NCI-H2029 treated with DMSO at 0.1 percent for 48 hours (cell line): Measurements from ENCODE around the gene GDF10.

ENCODE experiments used
- DNase-seq: peaks from one replicate; lab custom pipeline; 2025; lab: John Stamatoyannopoulos, UW

GDF10 gene

DNA sequence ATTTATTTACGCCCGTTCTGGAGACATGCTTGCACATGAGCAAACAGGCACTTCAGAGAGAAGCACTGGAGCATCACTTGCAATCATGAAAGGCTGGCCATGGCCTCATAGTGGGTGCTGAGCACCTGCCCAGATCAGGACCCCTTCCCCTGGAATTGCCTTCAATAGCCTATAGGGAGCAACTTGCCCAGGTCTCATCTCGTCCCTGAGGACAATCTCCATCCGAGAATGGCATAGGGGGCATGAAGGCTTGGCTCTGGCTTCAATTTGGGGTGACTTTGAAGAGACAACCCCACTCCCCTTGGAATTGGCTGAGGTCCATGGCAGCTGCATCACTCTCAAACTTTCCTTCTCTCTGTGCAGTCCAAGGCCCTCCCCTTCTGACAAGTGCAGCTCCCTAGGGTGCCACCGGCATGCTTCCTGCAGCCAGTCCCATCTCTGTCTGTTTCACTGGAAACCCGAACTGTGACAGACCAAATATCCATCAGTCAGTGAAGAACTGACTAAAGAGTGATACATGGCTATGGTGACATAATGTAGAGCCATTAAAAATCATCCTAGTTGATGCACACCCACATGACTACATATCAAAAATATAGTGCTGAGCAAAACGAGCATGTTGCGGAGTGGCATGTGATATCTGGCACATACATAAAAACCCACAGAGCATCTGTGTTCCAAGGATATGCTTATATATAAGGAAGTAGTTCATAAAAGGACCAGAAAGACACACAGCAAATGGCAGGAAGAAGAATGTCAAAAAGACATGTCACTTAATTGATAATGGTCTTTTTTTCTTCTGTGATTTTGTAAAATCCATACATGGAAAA lies 34.7 kb downstream of the GDF10 start:
- no peak for DNase-seq

DNA sequence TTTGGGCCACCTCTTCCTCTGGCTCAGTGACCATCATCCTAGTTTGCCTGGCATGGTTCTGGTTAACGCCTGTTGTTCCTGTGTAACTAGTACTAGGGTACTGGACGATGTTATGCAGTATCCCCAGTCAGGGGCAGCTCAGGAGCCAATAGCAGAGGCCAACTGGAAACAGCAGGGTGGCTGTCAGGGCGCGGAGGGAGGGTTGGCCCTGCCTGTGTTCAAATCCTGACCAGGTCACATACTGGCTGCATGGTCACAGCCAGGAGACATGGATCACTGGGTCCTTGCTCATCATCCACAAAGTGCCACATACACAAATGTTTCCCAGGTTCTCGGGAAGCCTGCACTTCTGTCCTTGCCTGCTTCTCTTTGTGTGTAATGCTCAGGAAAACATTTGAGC lies 35.9 kb downstream of the GDF10 start:
- no peak for DNase-seq

DNA sequence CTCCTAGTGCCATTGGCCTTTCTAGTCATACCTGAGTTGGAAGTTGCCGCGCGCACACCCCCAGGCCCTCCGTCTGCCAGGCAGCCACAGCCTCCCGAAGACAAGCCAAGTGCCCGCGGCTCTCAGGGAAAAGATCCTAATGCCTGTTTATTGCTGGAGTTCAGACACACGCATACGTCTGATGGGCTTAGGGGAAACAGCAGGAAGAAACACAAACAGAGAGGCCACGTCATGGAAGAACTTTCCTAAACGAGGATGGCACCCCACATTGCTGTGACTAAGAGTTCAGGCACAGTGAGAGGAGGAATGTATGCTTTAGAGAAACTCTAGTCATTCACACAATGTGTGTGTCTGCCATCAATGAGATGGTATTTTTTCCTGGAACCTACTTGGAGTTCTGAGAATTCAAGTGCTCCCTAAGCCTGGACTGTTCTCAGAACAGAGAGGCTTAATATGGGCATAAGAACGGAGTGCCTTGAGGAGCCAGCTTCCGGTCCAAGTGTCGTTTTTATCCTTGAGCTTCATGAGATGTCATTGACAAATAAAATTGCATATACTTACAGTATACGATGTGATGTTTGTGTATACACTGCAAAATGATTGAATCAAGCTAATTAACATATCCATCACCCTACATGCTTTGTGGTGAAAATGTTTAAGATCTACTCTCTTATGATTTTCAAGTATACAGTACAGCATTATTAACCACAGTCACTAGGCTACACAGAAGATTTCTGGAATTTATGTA lies 36.6 kb downstream of the GDF10 start:
- DNase-seq: no peak

DNA sequence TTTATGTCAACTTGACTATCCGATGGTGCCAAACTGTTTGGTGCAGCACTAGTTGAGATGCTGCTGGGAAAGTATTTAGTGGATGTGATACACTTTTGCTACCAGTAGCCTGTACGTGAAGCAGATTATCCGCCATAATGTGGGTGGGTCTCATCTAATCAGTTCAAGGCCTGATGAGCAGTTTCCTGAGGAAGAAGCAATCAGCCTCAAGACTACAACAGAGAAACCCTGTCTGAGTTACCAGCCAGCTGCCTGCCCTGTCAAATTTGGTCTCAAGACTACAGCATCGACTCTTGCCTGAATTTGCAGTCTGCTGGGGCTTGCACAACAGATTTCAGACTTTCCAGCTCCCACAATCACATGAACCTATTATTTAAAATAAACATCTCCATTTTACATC lies 37.3 kb downstream of the GDF10 start:
- DNase-seq: no peak

DNA sequence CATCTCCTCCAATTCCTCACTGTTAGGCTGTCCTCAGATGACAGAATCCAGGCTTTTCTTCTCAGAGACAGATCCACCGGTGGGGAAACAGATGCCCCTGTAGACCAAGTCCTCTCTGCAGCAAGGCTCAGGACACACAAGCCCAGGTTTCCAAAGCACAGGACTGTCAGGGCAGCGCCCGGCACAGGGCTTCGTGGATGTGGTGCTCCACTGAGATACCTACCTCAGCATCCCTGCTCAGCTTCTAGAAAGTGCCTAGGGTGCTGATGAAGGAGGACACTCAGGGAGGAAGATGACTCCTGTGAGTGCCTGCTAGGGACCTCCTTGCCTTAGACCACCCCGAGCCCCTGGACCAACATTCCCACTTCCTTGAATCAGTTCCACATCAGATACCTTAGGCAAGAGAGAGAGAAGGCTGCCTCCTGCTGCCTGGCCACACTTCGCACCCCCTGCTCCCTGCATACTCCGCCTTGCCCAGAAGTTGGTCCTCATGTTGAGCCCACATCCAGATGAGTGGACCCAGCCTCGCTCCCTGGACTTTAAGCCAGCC lies 39.3 kb downstream of the GDF10 start:
- DNase-seq: no peak

DNA sequence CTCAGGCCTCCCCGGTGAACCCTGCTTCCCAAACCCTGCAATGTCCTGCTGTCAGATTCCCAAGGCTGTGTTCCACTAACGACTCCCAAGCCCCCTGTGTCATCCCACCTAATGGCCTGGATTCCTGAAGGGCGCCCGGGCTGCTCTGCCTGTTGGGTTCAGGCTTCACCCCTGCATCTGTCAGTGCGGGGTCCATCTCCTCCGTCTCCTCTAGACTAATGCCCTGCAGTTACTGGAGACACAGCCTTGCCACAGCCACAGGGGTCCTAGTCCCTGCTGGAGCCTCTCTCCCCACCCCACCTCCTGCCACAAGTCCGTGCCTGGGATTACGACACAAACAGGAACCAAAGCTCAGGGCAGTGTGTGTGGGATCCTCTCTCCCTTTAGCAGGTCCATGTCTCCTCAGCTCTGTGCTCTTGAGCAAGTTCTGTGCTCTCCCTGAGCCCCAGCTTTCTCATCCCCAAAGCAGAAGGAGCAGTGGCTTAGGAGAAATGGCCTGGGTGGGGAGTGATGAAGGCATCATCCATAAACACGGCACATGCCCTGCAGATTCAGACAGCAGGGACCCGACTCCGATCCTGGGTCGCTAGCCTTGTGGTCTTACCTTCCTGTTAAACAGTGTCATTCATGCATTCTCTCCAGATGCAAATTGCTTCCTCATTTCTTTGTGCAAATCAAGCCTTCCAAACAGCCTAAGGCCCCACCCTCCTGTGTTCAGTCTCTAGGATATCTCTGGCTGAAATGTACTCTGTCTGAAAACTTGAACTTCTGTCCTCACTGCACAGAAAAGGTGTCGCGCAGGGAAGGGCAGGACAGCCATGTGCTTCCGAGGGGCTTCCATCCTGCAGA lies 40.0 kb downstream of the GDF10 start:
- DNase-seq: no peak

DNA sequence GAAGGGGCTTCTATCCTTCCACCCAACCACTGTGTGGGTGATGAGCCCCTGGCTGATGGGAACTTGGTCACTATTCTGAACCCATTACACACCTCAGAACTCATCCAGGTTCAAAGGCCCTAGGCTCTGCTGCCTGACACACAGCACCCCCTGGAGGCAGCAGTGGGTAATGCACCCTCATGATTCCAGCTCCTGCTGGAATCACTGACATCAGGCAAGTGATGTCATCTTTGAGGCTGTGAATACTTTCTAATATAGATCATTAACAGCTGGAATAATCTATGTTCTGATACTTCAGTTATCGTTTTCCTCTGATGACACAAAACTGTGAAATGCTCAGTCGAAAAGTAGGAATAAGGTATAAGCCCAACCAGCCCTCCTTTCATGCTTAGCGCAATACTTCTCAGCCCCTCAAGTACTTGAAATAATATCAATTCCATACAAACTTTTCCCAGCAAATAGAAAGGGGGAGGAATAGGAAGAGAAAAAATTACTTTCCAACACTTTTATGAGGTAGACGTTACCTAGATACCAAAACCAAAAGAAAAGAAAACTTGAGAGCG lies 40.7 kb downstream of the GDF10 start:
- no peak for DNase-seq

DNA sequence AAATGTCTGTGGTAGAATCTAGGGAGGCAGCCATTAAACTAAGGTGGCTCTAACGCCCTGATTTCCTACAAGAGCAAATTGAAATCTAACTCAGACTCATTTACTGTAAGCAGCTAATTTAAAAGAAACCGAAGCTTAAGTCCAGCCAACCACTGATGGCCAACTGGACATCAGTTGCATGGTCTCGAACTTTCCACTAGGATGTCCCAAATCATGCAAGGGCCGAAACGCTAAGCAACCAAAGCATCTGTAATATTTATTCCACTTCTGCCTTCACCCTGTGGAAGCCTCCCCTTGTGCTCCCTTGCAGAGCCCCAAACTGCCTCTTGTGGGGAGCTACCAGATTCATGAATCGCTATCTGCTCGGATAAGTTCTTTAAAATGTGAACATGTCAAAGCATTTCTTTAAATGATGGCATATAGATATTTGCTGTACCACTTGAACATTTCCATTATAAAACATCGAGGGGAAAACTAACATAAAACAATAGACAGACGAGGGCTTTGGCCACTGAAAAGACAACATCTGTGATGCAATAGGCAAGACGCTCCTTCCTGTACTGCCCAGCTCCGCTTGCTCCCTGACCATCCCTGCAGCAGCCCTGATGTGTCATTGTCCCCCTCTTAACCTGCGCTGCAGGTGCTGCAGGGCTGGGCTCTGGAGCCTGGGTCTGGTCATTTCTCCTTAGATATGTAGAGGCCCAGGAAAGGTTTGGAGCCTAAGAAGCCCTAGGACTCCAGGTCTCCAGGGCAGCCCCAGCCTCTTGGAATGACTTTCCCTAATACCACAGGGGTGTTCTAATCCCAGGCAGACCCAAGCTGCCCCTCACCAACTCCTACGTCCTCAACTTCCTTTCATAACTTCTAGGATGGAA lies 45.2 kb downstream of the GDF10 start:
- no peak for DNase-seq

DNA sequence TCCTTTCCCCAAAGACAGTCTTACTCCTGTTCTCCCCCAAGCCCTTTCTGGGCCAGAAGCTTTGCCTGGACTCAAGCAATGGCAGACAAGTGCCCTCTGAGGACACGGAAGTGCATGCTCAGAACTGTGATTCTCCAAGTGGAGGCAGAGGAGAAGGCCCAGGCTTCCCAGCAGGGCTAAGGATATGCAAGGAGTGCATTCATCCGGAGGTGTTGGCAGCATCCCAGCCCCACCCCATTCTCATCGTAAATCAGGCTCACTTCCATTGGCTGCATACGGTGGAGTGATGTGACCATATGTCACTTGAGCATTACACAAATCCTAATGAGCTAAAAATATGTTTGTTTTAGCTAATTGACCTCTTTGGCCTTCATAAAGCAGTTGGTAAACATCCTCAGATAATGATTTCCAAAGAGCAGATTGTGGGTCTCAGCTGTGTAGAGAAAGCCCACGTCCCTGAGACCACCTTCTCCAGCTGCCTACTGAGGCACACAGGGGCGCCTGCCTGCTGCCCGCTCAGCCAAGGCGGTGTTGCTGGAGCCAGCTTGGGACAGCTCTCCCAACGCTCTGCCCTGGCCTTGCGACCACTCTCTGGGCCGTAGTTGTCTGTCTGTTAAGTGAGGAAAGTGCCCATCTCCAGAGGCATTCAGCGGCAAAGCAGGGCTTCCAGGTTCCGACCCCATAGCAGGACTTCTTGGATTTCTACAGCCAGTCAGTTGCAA lies 46.7 kb downstream of the GDF10 start:
- no peak for DNase-seq

DNA sequence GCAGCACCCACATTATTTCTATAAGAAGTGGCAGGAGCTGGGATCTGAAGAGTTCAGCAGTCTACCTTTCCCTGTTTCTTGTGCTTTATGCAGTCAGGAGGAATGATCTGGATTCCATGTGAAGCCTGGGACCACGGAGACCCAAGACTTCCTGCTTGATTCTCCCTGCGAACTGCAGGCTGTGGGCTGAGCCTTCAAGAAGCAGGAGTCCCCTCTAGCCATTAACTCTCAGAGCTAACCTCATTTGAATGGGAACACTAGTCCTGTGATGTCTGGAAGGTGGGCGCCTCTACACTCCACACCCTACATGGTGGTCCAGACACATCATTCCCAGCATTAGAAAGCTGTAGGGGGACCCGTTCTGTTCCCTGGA lies 47.3 kb downstream of the GDF10 start:
- DNase-seq: no peak

DNA sequence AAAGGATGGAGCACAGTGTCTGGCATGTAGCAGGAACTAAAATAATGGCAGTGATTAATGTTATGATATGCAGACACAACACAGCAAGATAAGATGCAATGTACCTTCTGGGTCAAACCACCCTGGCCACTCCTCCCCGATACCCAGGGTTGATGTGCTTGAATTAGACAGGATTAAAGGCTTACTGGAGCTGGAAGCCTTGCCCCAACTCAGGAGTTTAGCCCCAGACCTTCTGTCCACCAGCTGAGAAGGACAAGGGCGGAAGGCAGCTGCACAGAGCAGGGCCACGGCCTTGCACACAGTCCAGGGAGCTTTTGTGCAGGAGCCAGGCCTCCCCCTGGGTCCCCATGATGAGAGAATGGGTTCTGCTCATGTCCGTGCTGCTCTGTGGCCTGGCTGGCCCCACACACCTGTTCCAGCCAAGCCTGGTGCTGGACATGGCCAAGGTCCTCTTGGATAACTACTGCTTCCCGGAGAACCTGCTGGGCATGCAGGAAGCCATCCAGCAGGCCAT lies 48.2 kb downstream of the GDF10 start, which contains the start of gene RBP3:
RBP3 (plus strand) TSS at position 226 of the 514 bp plus-strand sequence; CDS start at position 348, 122 bp downstream.
- DNase-seq: no peak

DNA sequence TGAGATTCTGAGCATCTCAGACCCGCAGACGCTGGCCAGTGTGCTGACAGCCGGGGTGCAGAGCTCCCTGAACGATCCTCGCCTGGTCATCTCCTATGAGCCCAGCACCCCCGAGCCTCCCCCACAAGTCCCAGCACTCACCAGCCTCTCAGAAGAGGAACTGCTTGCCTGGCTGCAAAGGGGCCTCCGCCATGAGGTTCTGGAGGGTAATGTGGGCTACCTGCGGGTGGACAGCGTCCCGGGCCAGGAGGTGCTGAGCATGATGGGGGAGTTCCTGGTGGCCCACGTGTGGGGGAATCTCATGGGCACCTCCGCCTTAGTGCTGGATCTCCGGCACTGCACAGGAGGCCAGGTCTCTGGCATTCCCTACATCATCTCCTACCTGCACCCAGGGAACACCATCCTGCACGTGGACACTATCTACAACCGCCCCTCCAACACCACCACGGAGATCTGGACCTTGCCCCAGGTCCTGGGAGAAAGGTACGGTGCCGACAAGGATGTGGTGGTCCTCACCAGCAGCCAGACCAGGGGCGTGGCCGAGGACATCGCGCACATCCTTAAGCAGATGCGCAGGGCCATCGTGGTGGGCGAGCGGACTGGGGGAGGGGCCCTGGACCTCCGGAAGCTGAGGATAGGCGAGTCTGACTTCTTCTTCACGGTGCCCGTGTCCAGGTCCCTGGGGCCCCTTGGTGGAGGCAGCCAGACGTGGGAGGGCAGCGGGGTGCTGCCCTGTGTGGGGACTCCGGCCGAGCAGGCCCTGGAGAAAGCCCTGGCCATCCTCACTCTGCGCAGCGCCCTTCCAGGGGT lies 48.9 kb downstream of the GDF10 start:
- DNase-seq: no peak

DNA sequence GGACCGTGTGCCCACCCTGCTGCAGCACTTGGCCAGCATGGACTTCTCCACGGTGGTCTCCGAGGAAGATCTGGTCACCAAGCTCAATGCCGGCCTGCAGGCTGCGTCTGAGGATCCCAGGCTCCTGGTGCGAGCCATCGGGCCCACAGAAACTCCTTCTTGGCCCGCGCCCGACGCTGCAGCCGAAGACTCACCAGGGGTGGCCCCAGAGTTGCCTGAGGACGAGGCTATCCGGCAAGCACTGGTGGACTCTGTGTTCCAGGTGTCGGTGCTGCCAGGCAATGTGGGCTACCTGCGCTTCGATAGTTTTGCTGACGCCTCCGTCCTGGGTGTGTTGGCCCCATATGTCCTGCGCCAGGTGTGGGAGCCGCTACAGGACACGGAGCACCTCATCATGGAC lies 49.5 kb downstream of the GDF10 start:
- no peak for DNase-seq

DNA sequence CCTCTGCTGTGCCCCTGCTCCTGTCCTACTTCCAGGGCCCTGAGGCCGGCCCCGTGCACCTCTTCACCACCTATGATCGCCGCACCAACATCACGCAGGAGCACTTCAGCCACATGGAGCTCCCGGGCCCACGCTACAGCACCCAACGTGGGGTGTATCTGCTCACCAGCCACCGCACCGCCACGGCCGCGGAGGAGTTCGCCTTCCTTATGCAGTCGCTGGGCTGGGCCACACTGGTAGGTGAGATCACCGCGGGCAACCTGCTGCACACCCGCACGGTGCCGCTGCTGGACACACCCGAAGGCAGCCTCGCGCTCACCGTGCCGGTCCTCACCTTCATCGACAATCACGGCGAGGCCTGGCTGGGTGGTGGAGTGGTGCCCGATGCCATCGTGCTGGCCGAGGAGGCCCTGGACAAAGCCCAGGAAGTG lies 50.0 kb downstream of the GDF10 start:
- DNase-seq: no peak

DNA sequence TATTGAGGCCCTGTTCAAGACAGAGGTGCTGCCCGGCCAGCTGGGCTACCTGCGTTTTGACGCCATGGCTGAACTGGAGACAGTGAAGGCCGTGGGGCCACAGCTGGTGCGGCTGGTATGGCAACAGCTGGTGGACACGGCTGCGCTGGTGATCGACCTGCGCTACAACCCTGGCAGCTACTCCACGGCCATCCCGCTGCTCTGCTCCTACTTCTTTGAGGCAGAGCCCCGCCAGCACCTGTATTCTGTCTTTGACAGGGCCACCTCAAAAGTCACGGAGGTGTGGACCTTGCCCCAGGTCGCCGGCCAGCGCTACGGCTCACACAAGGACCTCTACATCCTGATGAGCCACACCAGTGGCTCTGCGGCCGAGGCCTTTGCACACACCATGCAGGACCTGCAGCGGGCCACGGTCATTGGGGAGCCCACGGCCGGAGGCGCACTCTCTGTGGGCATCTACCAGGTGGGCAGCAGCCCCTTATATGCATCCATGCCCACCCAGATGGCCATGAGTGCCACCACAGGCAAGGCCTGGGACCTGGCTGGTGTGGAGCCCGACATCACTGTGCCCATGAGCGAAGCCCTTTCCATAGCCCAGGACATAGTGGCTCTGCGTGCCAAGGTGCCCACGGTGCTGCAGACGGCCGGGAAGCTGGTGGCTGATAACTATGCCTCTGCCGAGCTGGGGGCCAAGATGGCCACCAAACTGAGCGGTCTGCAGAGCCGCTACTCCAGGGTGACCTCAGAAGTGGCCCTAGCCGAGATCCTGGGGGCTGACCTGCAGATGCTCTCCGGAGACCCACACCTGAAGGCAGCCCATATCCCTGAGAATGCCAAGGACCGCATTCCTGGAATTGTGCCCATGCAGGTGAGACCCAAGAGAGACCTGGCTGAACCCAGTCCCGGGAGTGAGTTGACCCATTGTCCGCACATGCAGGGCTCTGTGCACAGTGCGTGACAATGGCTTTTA lies 51.0 kb downstream of the GDF10 start:
- no peak for DNase-seq

DNA sequence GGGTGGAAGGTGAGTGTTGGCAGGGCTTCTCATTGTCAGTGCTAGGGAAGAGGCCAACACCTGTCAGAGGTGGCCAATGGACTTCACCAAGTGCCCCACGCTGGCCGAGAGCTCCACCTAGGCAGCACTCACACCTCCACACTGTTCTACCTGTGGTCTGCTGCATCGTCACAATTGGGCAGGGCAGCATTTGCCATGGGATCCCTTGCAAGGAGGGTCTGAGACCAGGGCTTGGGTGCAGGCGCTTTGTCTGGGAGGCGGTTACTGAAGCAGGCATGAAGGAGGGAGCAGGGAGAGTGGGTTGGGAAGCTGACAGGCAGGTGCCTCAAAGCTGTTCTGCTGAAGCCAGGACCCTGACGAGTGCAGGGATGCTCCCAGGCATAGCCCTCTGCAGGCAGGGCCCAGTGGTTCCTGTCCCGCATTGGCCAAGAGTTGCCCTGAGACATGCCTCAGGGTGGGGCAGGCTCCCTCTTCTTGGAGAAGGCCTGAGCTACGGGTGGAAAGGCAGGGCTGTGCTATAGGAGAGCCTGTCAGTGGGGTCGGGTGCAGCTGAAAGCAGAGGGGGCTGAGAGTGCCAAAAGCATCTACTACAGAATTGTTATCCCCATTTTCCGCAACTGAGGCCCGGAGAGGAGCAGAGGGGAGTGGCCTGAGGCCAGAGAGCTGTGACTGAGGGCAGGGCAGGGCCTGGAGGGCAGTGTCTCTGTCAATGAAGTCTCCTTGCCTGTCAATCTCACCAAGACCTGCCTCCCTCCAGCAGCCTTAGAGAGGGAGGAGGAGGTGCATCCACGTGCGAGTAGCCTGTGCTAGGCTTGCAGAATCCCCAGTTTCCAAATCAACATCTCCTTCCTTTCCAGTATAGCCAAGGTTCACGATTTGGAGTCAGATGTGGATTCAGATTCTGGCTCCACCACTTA lies 52.2 kb downstream of the GDF10 start:
- DNase-seq: no peak

DNA sequence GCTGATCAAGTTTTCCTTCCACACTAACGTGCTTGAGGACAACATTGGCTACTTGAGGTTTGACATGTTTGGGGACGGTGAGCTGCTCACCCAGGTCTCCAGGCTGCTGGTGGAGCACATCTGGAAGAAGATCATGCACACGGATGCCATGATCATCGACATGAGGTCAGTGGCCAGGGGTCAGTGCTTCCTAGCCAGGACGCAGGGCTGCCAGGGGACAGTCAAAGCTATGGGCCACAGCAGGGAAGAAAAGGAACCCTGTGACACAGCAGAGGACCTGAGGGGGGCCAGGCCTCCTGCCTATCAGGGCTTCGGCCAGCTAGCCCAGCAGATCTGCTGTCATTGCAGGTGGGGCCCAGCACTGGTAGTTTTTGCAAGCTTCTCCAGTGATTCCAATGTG lies 53.4 kb downstream of the GDF10 start:
- DNase-seq: no peak
